WTC11 (cell line): ENCODE data around the gene MGMT.

Source experiments
- CDX4 ChIP-seq: fragments of 250-450 bp; sonication (Bioruptor Pico); IDR thresholded peaks from 2 replicates; pipeline ENCODE4 v1.9.0; 2021; ENCODE audit warnings: moderate library complexity, mild to moderate bottlenecking, inconsistent platforms, borderline replicate concordance
- CTCF ChIP-seq: fragments of 200-600 bp; IDR thresholded peaks from 2 replicates; pipeline ENCODE4 v1.8.0; 2022; ENCODE audit warnings: antibody characterized with exemption
- SMAD4 ChIP-seq: sonication (generic); formaldehyde crosslinking; IDR thresholded peaks from 2 replicates; pipeline ENCODE4 v1.8.0; 2022; ENCODE audit warnings: mild to moderate bottlenecking, missing genetic modification reagents

- no peak for TF ChIP-seq CTCF
- no peak for TF ChIP-seq CDX4 (CRISPR knock-in tag)
- TF ChIP-seq SMAD4 (CRISPR knock-in tag): no peak
Observed at GRCh38 chr10:129589546-129589945, 122.5 kb downstream of the MGMT start.
